ENCODE results near the gene ASAP2. TPM values are rescaled to one million over a fixed set of nuclear protein-coding genes. Genes with fewer than 3 reads are reported as not detected.

The ASAP2 gene
- total RNA-seq, 2 donors from 2014 or later, result not detected

DNA sequence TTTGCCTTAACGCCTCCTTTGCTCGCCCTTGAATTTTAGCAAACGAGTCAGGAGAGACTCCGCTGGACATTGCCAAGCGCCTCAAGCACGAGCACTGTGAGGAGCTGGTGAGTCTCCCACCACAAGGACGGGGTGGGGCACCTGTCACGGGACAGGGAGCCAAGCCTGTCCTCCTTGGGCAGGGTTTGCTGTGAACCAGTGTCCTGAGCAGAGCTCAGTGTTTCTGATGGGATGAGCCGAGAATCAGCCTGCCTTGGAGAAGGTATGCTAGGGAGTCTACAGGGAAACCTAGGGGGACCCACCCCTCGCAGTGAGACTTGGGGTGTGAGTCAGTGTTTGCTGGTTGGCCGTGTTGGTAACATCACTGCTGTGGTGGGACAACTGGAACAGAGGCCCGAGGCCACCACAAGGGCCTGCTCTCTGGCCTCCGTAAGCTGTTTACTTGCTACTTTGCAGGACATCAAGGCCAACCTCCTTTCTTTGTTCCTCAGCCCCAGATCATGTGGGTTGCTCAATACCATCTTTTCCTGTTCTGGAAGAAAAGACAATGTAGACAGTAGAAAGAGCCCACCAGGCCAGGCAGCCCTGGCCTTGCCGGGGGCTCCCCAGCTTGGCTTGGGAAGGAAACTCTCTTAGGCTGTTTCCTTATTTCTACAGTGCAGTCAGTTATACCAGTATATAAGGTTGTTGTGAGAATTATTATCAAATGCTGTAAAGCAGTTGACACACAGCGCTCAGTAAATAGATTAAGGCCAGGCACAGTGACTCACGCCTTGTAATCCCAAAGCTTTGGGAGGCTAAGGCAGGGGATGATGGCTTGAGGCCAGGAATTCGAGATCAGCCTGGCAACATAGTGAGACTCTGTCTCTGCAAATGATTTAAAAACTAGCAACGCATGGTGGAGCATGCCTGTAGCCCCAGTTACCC, 174.4 kb downstream of the ASAP2 start:
- Mint-ChIP-seq H3K36me3 (no peaks in the 10 kb centered on the region), H3K27me3 (no peaks in the 10 kb centered on the region), H3K4me1 (ENCODE audit: low read depth in 2 of 2) (no peaks in the 10 kb centered on the region), H3K4me3 (no peak overlapping the region), H3K9me3 (no peaks in the 10 kb centered on the region), H3K27ac (no peak overlapping the region)
- DNase-seq (ENCODE audit: low spot score), result no peak
- no peak for ATAC-seq

DNA sequence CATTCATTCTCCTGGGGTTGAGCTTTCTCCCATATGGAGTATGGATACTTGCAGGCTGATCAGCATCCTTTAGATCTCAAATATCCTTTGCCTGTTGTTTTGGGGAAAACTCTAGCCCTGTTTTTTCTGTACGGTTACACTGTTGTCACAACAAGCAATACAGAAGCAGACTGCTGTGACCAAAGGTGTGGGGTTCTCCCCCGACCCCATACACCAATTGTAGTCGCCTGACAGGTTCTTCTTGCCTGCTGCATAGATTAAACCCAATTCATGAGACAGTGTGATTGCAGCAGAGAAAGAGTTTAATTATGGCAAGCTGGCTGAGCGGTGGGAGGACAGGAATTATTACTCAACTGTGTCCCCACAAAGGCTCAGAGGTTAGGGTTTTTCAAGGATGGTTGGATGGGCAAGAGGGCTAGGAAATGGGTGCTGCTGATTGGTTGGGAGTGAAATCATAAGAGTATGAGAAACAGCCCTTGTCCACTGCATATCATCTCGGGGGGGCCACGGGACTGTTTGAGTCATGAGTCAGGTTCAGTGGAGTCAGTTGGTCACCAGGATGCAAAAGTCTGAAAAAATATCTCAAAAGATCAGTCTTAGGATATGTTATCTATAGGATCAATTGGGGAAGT, 176.1 kb downstream of the ASAP2 start:
- Mint-ChIP-seq H3K9me3 (no peaks in the 10 kb centered on the region), H3K27me3 (no peaks in the 10 kb centered on the region), H3K27ac (no peak overlapping the region), H3K36me3 (no peaks in the 10 kb centered on the region), H3K4me3 (no peak overlapping the region), H3K4me1 (ENCODE audit: low read depth in 2 of 2) (no peaks in the 10 kb centered on the region)
- ATAC-seq (no peak), DNase-seq (ENCODE audit: low spot score) (no peak)

DNA sequence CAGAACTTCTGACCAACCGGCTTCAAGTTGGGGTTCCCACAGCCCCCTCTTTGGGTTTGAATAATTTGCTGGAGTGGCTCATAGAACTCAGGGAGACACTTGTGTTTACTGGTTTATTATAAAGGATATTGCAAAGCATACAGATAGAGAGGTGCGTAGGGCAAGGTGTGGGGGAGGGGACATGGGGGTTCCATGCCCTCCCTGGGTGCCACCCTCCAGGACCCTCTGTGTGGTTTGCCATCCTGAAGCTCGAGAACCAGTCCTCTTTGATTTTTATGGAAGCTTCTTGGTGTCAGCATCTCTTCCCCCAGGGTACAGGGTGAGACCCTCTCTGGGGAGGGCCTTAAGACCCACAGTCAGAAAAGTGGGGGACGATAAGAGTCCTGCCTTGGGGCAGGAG, 177.9 kb downstream of the ASAP2 start:
- DNase-seq (ENCODE audit: low spot score), result no peak
- ATAC-seq, result no peak
- H3K4me3 Mint-ChIP-seq, result no peak overlapping the region

DNA sequence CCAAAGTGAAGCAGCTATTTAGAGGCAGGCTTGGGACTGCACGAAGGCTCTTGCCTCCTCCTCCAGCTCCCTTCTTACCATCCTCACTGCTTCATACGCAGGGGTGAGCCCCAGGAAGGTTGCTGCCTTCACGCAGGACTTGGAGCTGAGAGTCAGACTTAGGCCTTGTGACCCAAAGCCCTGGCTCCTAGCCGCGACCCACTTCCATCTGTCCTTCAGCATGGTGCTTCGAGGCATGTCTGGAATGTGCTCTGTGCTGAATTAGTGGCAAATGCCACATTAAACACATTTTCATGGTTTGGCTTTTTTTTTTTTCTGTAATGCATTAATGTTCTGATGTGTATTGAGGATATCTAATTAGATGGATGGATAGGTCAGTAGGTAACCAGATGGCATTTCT, 179.2 kb downstream of the ASAP2 start:
- Mint-ChIP-seq H3K27ac (no peak overlapping the region), H3K27me3 (no peaks in the 10 kb centered on the region), H3K4me3 (no peak overlapping the region), H3K4me1 (ENCODE audit: low read depth in 2 of 2) (no peaks in the 10 kb centered on the region), H3K36me3 (no peaks in the 10 kb centered on the region), H3K9me3 (no peaks in the 10 kb centered on the region)
- no peak for DNase-seq (ENCODE audit: low spot score)
- no peak for ATAC-seq

More for the DNA sequence above, 177.9 kb downstream of the ASAP2 start:
- Mint-ChIP-seq H3K4me1 (ENCODE audit: low read depth in 2 of 2) (no peaks in the 10 kb centered on the region), H3K36me3 (no peaks in the 10 kb centered on the region), H3K27me3 (no peaks in the 10 kb centered on the region), H3K9me3 (no peaks in the 10 kb centered on the region), H3K27ac (no peak overlapping the region)

DNA sequence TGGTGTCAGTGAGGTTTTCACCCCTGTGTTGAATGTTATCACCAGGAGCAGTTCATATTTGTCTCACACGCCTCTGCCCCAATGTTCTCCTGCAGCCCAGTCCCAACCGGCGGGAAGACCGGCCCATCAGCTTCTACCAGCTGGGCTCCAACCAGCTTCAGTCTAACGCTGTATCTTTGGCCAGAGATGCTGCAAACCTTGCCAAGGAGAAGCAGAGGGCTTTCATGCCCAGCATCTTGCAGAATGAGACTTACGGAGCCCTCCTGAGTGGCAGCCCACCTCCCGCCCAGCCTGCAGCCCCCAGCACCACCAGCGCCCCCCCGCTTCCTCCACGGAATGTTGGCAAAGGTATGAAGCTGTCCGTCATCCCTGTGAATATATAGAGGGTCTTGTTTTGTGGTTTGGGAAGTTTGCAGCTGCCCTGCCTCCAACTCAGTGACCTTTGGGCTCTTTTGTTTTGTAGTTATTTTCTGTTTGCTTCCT, 181.6 kb downstream of the ASAP2 start:
- DNase-seq (ENCODE audit: low spot score) (no peak), ATAC-seq (no peak)
- no peaks in the 10 kb centered on the region for H3K27me3 Mint-ChIP-seq
- H3K27ac Mint-ChIP-seq, result no peak overlapping the region
- H3K4me3 Mint-ChIP-seq, result no peak overlapping the region
- H3K4me1 Mint-ChIP-seq (ENCODE audit: low read depth in 2 of 2), result no peaks in the 10 kb centered on the region
- H3K36me3 Mint-ChIP-seq, result no peaks in the 10 kb centered on the region
- H3K9me3 Mint-ChIP-seq, result no peaks in the 10 kb centered on the region

DNA sequence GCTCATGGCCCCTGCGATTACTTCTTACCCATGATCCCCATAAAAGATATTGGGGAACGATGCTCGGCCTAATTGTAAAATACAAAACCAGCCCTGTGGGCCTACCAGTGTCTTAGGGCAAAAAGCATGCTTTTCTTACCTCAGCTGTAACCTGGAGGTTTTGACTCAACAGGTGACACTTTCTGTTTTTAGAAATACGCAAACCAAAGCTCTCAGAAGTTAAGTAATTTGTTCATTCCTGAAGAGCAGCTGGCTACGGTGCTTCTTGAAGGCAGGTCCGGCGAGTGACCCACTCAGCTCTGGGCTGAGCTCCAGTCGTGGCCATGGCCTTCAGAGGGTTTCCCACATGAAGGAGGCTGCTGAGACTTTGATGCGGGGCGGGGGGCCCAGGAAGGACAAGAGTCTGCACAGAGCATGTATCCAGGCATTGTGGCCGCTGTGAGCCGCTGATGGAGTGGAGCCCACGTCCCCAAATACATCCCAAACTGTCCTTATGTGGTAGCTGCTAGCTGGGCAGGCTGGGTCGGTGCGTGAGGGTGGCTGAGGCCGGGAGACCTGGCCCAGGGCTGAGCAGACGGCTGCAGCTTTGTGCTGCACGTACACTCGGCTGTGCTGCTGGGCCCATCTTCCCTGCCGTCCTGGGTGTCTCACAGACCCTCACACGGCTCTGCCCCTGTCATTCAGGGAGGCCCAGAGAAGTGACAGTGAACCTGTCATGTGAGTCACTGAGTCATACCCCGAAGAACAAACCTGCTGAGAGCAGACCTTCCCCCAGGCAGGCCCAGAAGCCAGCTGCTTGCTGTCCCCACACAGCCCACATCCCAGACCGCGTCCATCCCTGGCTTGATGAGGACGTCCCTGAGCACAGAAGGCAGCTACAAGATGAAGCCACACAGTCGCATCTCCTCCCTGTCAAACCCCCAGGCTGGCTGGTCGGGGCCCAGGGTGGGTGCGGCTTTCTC, 182.6 kb downstream of the ASAP2 start:
- Mint-ChIP-seq H3K27ac (no peak overlapping the region), H3K36me3 (no peaks in the 10 kb centered on the region), H3K4me3 (no peak overlapping the region), H3K27me3 (no peaks in the 10 kb centered on the region), H3K9me3 (no peaks in the 10 kb centered on the region), H3K4me1 (ENCODE audit: low read depth in 2 of 2) (no peaks in the 10 kb centered on the region)
- DNase-seq (ENCODE audit: low spot score) (no peak), ATAC-seq (peak; percentile 23 to 33)

DNA sequence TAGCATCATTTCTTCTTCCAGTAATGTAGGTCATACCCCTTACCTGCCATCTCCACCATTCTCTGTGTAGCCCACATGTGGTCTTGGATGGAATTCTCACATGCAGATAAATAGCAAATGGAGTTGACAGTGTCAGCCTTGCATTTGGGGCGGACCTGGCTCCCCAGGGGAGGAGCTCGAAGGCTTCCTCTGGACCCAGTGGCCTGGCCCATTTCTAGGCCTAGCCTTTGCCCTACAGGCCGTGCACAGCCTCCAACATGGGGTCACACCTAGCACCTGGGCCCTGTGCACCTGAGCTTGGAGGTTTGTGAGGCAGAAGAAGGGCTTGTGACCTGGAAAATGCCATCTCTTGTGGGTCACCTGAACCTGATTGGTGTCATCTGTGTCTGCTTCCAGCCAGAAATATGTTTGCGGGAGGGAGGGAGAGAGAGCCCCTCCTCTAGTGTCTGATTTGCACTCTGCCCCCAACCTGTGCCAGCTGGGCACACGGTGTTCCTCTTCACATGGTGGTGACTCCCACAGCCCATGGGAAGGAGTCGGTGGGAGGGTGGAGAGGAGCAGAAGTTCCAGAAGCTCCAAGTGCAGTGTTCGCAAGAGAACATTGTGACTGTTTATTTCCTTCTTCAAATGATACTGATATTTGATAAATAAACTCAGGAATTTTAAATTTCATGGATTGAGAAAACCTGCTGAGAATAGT, 183.7 kb downstream of the ASAP2 start:
- no peak overlapping the region for H3K27ac Mint-ChIP-seq
- H3K4me3 Mint-ChIP-seq, result no peak overlapping the region

DNA sequence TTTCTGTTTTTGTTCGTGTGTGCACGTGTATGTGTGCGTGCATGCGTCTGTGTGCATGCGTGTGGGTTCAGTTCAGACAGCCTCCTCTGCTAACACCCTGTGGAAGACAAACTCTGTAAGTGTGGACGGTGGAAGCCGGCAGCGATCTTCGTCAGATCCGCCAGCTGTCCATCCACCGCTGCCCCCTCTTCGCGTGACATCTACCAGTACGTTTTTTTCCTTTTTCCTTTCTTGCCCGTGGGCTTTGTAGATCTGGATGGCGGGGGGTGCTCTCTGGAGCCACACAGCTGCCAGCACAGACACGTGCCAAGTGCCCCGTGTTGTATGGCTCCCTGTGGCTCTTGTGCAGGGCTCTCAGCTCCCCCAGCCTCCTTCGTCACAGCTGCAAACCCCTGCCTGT, 184.4 kb downstream of the ASAP2 start:
- ATAC-seq (no peak), DNase-seq (ENCODE audit: low spot score) (no peak)
- Mint-ChIP-seq H3K4me3 (no peak overlapping the region), H3K36me3 (no peaks in the 10 kb centered on the region), H3K9me3 (no peaks in the 10 kb centered on the region), H3K27me3 (no peaks in the 10 kb centered on the region), H3K4me1 (ENCODE audit: low read depth in 2 of 2) (no peaks in the 10 kb centered on the region), H3K27ac (no peak overlapping the region)

More for the DNA sequence above, 183.7 kb downstream of the ASAP2 start:
- Mint-ChIP-seq H3K9me3 (no peaks in the 10 kb centered on the region), H3K36me3 (no peaks in the 10 kb centered on the region), H3K4me1 (ENCODE audit: low read depth in 2 of 2) (no peaks in the 10 kb centered on the region), H3K27me3 (no peaks in the 10 kb centered on the region)
- DNase-seq (ENCODE audit: low spot score), result no peak
- no peak for ATAC-seq

DNA sequence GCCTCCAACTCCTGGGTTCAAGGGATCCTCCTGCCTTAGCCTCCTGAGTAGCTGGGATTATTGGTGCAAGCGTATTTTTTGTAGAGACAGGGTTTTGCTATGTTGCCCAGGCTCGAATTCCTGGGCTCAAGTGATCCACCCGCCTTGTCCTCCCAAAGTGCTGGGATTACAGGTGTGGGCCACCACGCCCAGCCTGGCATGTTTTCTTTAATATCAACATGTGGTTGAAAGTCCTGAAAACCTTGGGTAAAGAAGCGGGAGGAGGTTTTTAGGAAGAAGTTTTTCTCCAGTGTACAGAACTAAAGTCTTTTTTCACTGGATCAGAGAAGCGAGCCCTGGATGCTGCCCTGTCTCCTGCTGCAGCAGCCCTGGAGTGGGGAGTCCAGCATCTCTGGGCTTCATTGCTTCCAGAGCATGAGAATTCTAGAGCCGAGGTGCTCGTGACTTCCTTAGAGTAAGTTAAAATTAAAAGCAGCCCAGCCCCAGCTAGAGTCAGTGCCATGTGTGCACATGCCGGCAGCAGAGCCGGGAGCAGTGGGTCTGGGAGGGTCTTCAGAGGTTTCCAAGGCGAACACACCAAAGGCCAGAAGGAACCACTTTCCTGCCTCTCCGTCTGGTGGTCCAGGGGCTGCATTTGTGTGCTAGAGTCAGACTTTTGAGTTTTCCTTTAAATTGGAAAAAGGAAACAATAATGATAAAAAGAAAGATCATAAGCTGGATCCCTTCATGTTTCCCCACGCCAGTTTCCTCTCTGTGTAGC, 185.5 kb downstream of the ASAP2 start:
- Mint-ChIP-seq H3K27ac (no peak overlapping the region), H3K4me3 (no peak overlapping the region), H3K9me3 (no peaks in the 10 kb centered on the region), H3K36me3 (no peaks in the 10 kb centered on the region), H3K27me3 (no peaks in the 10 kb centered on the region), H3K4me1 (ENCODE audit: low read depth in 2 of 2) (no peaks in the 10 kb centered on the region)
- ATAC-seq (no peak), DNase-seq (ENCODE audit: low spot score) (no peak)

DNA sequence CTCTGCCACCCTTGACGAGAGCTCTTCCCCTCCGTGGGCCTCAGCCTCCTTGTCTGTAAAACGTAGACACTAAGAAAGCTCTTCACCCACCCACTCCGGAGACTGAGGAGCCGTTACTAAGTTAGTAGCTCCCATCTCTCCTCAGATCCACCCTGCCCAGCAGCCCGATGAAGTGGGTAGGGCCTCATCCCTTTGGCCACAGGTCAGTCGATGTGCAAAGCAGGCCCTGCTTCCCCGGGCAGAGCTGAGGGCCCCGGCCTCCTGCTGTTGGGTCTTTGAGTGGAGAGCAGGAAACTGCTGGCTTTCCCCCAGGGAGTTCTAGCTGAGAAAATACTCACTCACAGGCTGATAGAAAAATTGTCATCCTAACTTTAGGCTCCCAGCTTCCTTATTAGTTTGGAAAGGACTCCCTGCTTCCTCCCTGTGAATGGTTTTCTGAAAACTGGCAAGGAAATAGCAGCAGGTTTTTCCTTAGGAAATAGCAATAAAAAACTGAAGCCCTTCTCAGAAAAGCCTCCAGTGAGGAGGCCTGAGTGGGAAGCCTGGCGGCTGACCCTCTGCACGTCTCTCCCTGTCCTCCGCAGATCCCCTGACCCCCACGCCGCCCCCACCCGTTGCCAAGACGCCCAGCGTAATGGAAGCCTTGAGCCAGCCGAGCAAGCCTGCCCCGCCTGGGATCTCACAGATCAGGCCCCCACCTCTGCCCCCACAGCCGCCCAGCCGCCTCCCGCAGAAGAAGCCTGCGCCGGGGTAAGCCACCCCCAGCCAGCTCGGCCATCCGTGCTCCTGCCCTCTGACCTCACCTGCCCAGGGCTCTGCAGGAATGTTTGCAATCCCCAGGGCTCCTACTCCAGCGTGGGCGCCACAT, 186.5 kb downstream of the ASAP2 start:
- H3K4me3 Mint-ChIP-seq, result no peak overlapping the region
- ATAC-seq (no peak), DNase-seq (ENCODE audit: low spot score) (no peak)
- no peaks in the 10 kb centered on the region for H3K27me3 Mint-ChIP-seq
- H3K27ac Mint-ChIP-seq, result no peak overlapping the region
- no peaks in the 10 kb centered on the region for H3K4me1 Mint-ChIP-seq (ENCODE audit: low read depth in 2 of 2)
- no peaks in the 10 kb centered on the region for H3K9me3 Mint-ChIP-seq
- no peaks in the 10 kb centered on the region for H3K36me3 Mint-ChIP-seq

DNA sequence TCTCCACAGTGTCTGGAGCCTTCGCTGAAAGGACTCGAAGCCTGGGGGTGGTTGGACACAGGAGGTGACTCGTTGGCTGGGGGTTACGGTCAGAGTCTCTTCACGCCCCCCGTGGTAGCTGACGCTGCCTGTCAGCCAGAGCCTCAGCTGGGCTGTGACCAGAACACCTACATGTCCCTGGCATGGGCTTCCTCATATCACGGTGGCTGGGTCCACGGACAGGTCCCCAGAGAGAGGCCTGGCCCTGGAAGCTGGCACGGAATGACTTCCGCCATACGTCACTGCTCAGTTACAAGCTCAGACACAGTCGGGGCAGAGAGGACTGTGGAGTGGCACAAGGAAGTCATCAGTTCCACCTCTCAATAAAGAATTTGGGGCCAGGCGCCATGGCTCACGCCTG, 188.2 kb downstream of the ASAP2 start:
- H3K27me3 Mint-ChIP-seq, result no peaks in the 10 kb centered on the region
- no peak overlapping the region for H3K27ac Mint-ChIP-seq
- H3K9me3 Mint-ChIP-seq, result no peaks in the 10 kb centered on the region
- no peak overlapping the region for H3K4me3 Mint-ChIP-seq
- no peak for ATAC-seq
- no peaks in the 10 kb centered on the region for H3K4me1 Mint-ChIP-seq (ENCODE audit: low read depth in 2 of 2)
- DNase-seq (ENCODE audit: low spot score), result no peak
- H3K36me3 Mint-ChIP-seq, result no peaks in the 10 kb centered on the region

DNA sequence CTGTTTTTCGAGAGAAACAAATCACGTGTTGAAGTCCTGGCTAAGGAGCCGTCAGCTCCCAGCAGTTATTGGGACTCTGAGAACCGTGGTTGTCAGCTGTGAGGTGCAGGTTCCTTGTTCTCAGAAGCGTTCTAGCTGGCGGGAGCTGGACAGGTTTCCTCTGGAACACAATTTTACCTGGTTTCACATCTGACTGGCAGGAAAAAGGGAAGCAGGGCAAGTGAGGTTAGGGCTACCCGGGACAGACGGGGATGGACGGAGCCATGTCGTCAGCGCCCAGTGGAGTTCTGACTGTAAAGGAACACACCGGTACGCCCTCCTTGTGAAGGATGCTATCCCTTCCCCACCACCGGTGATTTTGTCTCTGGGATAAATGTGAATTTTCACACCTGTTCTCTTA, 190.6 kb downstream of the ASAP2 start:
- H3K27ac Mint-ChIP-seq, result no peak overlapping the region
- no peaks in the 10 kb centered on the region for H3K27me3 Mint-ChIP-seq
- H3K9me3 Mint-ChIP-seq, result no peaks in the 10 kb centered on the region
- DNase-seq (ENCODE audit: low spot score) (no peak), ATAC-seq (no peak)
- no peaks in the 10 kb centered on the region for H3K4me1 Mint-ChIP-seq (ENCODE audit: low read depth in 2 of 2)
- no peaks in the 10 kb centered on the region for H3K36me3 Mint-ChIP-seq
- no peak overlapping the region for H3K4me3 Mint-ChIP-seq

Measured in natural killer cell treated with Interleukin-12 subunit alpha and Interleukin-12 subunit beta and Interleukin-15 and Interleukin-18, amount 100 ng/mL, for 72 hours (primary cell).